Measurements from ENCODE around the gene COG5.

DNA sequence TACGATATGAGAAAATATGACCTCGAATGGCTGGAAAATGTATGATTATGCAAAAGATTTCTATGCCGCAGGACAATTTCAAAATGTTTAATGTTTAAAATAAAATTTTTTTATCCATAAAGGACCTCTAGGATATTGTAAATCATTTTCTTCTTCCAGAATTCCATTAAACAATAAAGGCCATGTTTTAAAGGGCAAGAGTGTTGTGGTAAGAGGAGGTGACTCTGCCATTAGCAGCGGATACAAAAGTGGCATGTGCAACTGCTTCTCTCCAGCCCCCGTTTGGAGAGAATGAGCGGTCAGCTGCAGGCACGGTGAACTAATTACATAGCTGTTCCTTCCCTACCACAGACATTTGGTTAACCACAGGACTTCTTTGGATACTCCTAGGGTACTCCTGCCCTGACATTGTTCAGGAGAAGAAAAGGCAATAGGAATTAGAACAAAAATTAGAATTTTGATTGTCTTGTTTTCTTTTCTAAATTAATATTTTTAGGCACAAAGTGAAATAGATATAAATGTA is 331.1 kb downstream of the COG5 start:
- TF ChIP-seq, protein P1, sequence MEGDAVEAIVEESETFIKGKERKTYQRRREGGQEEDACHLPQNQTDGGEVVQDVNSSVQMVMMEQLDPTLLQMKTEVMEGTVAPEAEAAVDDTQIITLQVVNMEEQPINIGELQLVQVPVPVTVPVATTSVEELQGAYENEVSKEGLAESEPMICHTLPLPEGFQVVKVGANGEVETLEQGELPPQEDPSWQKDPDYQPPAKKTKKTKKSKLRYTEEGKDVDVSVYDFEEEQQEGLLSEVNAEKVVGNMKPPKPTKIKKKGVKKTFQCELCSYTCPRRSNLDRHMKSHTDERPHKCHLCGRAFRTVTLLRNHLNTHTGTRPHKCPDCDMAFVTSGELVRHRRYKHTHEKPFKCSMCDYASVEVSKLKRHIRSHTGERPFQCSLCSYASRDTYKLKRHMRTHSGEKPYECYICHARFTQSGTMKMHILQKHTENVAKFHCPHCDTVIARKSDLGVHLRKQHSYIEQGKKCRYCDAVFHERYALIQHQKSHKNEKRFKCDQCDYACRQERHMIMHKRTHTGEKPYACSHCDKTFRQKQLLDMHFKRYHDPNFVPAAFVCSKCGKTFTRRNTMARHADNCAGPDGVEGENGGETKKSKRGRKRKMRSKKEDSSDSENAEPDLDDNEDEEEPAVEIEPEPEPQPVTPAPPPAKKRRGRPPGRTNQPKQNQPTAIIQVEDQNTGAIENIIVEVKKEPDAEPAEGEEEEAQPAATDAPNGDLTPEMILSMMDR (IDR thresholded peaks at IDR 0.05) = no peak
- no peak for TF ChIP-seq POLR2A (IDR thresholded peaks at IDR 0.05)
